Adipose tissue (tissue), 3 donors: ENCODE data around the gene ARID5B. TPM values are rescaled to one million over a fixed set of nuclear protein-coding genes. Genes with fewer than 3 reads are reported as not detected.

Source experiments
- H3K27ac ChIP-seq: one replicate; pipeline ENCODE4 v1.5.1; 2013; ENCODE audit warnings: low read depth, low read length
- WGBS, 3 donors: extraction: QIAGEN DNeasy Blood & Tissue Kit; methylation state at CpG; one replicate each; pipeline ENCODE4 v1.1.7; 2013; 5-methylcytosine and 5-hydroxymethylcytosine counted together
- polyA plus RNA-seq, 3 donors: library from polyadenylated mRNA; stranded (reverse); fragments of 200-250 nt; gene quantifications; one replicate each; pipeline ENCODE4 v1.2.3, GENCODE V29; 2013
- donor health status: healthy with polysubstance abuse.
- donor health status: Bipolar disorder and iron deficiency.
- donor health status: healthy.

The ARID5B gene
- polyA plus RNA-seq, 3 donors: 3.3 to 59.6 (median 36.6) TPM

DNA sequence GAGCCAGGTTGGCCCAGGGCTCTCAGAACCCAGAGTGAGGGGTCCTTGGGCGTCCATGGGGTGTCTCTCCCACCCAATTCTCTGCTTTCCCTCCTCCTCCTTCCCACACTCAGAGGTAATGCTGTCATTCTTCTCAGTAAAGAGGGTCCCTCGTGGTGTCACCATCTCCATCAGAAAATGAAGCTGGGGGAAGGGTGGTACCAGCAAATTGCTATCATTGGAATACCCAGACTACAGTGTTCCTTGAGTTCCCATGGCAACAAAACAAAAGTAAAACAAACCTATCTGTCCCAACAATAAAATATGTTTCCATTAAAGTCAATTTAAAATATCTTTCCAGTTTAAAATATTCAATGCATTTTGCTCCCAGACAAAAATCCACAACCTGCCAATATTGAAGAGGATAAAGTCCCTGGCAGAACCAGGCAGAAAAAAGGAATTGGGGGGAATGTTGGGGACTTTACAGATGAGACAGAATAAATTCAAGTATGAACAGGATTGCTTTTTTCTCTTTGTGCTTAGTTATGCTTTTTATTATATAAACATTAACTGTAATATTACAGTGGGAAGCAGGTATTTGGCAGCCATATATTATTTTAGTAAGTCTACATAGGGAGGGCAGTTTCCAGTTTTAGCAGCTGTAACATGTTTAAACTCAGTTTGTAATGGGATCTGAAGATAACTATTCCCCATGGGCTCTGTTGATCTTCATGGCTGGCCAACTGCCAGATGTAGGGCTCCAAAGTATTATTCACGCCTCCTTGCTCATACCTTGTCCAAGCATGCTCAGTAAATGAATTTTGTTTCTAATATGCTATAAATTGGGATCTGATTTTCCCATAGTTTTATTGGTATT is 182.1 kb downstream of the ARID5B start:
- no peak overlapping the region for H3K27ac ChIP-seq
- WGBS, 3 donors: 33 to 59% (median 34%) methylated on average over 3 of the region's 3 CpGs

DNA sequence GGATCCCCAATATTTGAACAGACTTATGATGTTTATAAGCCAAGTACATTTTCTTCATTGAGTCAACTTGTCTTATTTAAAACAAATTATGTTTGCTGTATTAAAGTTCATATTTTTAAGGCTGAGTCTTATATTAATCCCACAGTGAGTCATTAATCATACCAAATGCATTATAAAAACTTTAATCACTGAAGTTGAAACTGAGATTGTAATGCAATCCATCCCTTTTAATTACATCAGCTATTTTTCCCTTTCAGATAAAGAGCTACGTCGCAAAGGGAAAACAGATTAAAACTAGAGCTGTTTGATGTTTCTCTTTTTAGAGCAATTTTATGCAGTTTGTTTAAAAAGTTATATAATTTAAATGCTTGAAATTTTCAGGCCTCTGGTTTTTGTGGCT is 183.0 kb downstream of the ARID5B start:
- WGBS, 3 donors: 32 to 57% (median 49%) methylated on average over 2 of the region's 2 CpGs
- no peak overlapping the region for H3K27ac ChIP-seq

DNA sequence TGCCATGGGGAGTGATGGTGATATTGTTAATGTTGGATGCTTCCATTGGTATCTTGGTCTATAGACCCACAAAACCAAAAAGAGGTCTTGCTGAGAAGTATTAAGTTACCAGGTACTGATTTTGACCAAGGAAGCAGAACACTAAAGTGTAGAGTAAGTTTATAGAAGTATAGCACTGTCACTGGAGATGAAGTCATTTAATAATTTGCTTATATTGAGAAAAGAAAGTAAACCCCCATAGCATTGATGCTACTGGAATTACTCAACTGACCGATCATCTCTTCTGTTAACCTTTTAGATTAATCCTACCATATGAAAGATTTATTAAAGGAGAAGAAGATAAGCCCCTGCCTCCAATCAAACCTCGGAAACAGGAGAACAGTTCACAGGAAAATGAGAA is 183.9 kb downstream of the ARID5B start:
- H3K27ac ChIP-seq: no peak overlapping the region

DNA sequence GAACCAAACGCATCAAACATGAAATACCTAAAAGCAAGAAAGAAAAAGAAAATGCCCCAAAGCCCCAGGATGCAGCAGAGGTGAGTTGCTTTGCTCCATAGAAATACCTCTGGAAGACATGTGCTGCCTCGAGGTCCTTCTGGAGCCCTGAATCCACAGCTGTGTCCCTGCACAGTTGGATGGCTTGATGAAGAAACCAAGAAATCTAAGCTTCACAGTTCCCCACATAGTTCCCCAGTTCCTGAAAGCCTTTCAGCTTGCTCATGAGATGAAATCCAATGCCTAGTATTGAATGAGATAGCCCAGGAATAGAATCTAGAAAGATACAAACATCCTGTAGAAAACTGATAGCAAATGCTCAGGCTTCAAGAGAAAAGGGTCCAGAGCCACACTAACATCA is 184.3 kb downstream of the ARID5B start:
- 93 to 97% (median 95%) methylated on average over 2 of the region's 2 CpGs for WGBS, 3 donors

More for the DNA sequence above, 183.9 kb downstream of the ARID5B start:
- 87 to 91% (median 88%) methylated on average over 2 of the region's 2 CpGs for whole genome bisulfite sequencing, 3 donors

DNA sequence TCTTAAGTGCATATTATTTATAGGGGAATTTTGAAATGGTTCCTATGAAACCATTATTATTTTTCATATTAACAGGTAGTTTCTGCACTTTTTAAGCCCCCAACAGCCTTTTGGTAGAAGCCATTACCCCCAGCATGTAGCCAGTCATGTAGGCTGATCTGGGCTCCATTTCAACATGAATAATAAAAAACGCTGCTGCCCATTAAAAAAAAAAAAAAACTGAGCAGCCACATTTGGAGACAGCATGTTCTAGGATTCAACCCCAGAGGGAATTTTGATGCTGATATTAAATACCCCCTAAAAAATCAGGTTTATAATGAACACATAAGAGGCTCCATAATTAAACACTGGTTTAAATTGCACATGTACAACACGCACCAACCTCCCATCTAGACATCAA is 185.8 kb downstream of the ARID5B start:
- 74 to 94% (median 77%) methylated on average over 2 of the region's 2 CpGs for WGBS, 3 donors
- no peak overlapping the region for H3K27ac ChIP-seq

More for the DNA sequence above, 184.3 kb downstream of the ARID5B start:
- H3K27ac ChIP-seq: no peak overlapping the region

DNA sequence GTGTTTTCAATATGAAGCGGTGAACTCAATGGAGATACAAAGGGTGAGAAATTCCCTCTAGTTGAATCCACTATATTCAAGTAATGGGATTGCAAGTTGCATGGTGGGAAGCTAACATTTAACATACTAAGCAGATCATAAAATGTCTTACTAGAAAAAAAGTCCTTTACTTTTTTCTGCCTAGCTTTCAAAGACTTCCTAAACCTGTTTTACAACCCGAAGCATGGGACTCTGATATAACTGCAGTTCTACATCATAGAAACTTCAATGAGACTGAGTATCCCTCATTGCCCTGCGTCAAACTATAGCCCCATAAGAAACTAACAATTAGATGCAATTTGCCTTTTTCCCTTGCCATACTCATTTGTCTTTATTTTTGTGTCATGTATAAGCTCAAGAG is 187.3 kb downstream of the ARID5B start:
- no peak overlapping the region for H3K27ac ChIP-seq
- 75 to 97% (median 93%) methylated on average over 3 of the region's 3 CpGs for WGBS, 3 donors

DNA sequence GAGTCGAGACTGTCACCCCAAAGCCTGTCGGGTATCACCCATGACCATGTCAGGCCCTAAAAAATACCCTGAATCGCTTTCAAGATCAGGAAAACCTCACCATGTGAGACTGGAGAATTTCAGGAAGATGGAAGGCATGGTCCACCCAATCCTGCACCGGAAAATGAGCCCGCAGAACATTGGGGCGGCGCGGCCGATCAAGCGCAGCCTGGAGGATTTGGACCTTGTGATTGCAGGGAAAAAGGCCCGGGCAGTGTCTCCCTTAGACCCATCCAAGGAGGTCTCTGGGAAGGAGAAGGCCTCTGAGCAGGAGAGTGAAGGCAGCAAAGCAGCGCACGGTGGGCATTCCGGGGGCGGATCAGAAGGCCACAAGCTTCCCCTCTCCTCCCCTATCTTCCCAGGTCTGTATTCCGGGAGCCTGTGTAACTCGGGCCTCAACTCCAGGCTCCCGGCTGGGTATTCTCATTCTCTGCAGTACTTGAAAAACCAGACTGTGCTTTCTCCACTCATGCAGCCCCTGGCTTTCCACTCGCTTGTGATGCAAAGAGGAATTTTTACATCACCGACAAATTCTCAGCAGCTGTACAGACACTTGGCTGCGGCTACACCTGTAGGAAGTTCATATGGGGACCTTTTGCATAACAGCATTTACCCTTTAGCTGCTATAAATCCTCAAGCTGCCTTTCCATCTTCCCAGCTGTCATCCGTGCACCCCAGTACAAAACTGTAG is 191.0 kb downstream of the ARID5B start:
- 95 to 97% (median 97%) methylated on average over 22 of the region's 22 CpGs for WGBS, 3 donors
- H3K27ac ChIP-seq: no peak overlapping the region

DNA sequence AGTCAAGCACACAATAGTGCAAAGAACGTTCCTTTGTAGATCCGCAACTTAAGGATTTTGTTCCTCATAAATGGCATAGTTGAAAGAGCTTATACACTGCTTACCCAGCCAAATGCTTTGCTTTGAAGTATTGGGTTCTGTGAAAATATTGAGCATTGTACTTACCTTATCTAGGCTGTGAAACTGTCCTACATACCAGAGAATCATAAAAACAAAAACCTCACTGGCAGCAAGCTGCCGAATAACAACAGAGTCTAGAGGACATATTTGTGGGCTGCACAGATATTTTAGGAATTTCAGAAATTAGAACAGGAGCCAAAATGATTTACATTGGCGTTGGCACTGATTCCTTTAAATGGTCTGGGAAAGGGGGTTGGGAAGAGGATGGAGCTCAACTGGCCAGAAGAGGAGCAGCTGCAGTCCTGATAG is 192.4 kb downstream of the ARID5B start:
- WGBS, 3 donors: 67 to 80% (median 77%) methylated on average over 4 of the region's 4 CpGs
- no peak overlapping the region for H3K27ac ChIP-seq

DNA sequence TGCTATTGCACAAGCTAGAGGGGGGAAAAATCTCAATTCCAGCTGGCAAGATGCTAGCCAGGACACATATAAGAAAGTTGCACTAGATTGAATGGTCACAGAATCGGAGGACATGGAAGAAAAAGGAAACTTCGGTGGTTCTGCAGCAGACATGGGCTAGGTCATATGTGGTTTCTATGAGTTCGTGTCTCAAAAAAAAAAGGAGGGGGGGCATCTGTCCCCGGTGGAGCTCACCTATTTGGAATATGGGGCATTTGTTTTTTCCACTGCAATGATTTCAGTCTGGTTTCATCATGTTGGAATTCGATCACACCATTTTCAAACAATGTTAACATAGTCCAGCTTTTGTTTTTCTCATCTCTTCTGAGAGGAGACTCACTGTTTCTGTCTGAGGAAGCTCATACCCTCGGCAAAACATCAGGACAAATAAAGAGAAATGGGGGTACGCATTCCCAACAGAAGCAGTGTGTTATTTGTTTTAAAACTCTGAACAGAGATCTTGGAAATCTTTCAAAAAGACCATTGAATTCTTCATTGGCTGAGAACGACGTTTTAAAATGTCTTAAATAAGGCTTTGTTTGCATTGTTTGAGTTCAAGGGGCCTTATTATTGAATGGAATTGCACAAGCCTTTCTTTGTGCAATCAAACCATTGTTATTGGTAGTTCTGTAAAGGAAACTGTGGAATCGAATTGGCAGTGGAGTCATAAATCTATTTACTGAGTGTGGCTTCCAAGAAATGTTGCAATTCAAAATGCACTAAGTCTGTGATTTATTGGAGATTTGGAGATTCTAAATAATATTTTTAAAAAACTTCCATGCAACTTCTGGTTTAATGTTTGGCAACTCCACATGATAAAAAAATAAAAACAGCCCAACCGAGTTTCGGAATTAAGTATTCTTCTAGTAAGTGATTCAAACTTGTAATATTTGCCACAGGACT is 194.0 kb downstream of the ARID5B start:
- WGBS, 3 donors: 37 to 50% (median 48%) methylated on average over 12 of the region's 12 CpGs
- no peak overlapping the region for H3K27ac ChIP-seq

DNA sequence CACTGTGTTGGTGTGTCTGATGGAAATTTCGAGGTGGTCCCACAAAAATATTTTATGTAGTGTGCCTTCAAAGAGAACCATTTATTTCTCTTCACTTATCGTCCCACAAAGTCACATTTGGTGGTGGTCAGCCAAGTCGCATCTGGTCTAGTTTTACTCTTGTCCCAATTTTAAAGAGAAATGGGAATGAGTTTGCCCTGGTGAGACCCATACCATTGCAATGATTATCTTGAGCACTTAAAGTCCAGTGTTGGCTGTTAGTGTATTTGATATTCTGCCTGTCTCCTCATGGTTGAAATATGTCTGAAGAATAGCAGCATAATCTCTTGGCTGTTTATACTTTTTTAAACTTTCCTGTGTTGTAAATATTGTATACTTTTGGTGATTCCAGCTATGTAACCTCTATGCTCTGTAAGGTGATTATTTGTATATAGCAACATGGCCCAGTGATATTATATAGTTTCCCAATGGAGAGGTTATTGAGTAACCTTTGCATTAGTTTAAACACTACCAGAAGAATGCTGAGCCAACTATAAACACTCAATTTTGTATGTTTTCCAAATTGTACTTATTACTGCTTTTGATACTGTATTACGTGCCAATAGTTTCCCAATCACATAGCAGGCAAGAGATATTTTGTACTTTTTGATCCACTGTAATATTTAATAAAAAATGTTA is 194.9 kb downstream of the ARID5B start:
- H3K27ac ChIP-seq: no peak overlapping the region
- 59 to 83% (median 74%) methylated on average over 4 of the region's 4 CpGs for WGBS, 3 donors

DNA sequence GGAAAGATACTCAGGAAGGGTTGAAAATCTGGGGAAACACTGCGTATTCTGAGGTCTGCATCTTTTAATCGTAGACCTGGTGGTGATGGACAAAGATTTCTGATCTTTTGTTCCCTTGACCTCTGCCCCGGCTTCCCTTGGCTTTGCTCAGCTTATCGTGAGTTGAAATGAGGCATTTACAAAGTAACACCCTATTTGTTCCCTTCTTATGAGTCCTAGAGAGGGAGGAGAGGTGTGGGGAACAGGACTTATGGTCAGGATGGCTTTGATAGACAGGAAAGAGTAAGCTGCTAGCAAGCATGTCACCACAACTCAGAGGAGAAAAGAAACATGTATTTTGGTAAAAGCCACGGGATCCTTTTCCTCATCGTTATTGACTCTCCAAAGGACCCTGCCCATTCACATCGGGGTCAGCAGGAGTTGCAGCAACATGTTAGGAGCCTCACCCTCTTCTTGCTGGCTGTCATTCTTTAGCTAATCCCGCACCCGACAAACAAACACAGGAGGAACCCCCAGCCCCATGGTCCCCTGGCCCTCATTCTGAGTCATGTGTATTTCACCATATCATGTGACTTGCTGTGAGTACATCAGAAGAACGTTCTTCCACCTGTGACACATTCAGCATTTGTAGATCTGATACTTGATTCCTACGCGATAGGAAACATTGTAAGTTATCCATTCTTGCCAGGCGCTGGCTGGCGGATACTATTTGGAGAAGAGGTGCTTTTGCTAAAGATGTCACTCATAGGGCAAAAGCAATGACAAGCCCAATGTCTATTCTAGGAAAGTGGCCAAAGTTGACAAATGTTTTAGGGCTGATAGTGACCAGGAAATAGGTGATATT is 197.0 kb downstream of the ARID5B start:
- no peak overlapping the region for H3K27ac ChIP-seq
- WGBS, 3 donors: 75 to 91% (median 79%) methylated on average over 14 of the region's 14 CpGs

DNA sequence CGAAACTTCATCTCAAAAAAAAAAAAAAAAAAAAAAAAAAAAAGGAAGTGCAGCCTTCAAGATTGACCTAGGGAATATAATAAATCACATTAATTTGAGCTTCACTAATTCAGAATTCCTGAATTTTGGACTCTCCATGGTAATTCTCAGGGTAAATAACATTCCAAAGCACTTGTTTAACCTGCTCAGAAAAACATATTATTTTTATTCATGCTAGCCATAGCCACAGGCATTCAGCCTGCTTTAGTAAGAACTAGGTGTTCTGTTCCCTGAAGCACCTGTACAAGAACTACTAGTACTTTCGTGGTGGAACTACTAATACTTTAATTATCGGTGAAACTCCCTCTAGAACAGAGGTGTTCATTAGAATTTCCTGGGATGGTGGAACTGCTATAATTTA is 197.8 kb downstream of the ARID5B start:
- WGBS, 3 donors: 81 to 98% (median 90%) methylated on average over 3 of the region's 3 CpGs
- H3K27ac ChIP-seq: no peak overlapping the region

DNA sequence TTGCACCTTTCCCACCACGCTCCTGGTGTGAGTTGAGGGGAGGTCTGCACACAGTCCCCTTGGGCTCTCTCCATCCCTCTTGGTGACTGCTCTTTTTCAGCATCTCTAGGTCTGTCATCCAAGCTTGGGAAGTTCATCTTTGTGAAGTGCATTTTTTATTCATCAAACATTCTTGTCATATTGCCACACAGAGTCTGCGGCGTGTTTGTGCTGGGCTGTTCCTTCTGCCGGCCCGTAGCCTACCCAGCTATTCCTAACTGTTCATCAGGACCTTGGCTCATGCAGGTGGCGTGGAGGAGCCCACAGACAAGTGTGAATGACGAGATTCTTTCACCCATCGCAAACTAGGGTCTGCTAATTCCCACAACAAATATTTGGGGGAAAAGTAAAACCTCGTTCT is 202.4 kb downstream of the ARID5B start:
- 75 to 96% (median 95%) methylated on average over 9 of the region's 9 CpGs for WGBS, 3 donors
- no peak overlapping the region for H3K27ac ChIP-seq

DNA sequence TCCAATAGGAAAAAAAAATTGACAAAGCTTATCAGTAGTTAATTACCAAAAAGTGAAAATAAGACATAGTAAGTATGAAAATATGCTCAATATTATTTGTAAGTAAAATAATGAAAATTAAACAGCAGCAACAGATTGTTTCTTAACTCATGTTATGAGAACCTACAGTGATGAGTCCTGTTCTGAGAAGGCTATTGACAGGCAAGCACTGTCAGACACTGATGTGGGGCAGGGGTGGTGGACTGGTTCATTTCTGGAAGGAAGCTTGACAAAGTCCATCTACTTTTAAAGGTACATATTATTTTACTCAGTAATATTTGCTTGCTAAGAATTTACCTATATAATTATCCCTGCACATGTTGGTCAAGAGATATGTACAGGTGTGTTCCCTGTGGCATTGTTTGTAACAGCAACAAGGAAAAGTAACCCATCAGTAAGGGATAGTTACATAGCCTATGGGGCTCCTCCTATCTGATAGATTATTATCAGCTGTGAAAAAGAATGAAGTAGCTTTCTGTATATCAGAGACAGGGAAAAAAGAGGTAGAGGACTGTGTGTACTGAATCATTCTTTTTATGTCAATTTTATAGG is 205.5 kb downstream of the ARID5B start:
- H3K27ac ChIP-seq: no peak overlapping the region

DNA sequence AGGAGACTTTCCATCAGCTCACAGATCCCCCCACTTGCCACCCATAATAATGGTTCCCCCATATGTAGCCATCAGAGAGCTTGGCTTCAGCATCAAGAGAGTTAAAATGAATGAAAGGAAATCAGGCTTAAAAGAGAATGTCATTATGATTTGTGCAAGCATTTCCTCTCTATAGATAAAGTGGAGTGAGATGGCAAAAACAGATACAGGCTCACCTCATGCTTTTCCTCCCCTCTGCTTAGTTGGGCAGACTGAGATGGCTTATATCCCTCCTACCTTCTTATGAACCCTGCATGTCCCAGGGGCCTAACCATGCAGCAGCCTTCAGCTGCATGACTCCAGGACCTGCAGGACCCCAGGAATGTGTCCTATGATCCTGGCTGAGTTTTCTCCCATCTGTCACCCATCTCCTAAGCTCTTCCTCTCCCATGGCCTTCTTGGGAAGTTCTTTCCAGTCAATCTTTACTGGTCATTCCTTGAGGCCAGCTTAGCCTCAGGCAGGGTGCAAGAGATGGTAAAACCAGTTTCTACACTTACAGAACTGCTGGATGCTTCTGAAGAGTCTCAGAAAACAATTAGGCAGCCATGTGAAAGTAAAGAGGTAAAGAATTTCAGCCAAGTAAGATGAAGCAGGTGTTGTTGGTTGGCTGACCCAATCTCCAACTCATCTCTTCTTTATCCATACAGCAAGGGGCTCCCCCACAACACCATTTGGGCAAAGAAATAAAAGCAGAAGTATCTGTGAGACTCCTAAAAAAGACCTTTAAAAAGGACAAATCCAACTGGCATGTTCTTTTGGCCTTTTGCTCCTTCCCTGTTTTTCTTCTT is 207.5 kb downstream of the ARID5B start:
- H3K27ac ChIP-seq: no peak overlapping the region

DNA sequence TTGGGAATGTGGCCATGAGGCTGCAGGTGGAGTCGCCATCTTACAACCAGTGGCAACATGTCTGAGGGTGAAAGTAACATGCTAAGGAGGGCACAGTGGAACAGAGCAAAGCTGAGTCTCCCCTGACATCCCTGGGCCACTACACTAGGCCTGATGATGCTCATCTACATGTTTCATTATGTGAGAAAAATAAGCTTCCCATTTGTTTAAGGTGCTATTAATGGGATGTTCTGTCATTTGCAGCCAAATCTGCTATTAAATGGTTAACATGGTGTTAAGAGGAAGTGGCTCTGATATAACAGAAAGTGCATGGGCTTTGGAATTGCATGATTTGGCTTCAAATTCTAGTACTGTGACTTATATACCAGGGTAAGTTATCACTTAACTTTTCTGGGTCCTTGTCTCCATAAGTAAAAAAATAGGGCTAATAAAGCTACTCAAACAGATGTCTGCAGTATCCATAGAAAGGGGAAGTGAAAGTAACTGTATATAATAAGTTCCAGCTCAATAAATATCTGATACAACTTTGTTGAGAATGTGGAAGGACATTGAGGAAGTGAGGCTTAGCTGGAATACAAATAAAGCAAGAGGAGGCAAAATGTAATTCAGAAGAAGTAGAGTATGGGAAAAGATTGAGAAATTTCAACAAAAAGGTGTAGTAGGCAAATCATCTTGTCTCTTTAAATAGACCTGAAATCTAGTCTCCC is 208.2 kb downstream of the ARID5B start:
- WGBS, 3 donors: 94 to 100% (median 100%) methylated on average over 1 of the region's 1 CpG
- H3K27ac ChIP-seq: no peak overlapping the region
